ENCODE measurements around the gene MTMR12. TPM values are rescaled to one million over a fixed set of nuclear protein-coding genes. Genes with fewer than 3 reads are reported as not detected.

Gene MTMR12
- total and polyA plus RNA-seq, 4 donors, result 7.8 to 43.3 (median 23.8) TPM

DNA sequence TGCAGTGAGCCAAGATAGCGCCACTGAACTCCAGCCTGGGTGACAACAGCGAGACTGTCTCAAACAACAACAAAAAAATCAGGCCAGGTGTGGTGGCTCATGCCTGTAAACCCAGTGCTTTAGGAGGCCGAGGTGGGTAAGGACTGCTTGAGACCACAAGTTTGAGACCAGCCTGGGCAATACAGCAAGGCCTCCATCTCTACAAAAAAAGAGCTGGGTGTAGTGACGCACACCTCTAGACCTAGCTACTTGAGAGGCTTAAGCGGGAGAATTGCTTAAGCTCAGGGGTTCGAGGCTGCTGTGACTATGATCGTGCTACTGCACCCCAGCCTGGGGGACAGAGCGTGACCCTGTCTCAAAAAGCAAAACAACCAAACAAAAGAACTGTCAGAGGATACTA, 39.9 kb upstream of the MTMR12 start:
- Histone ChIP-seq H3K4me3 (no peak overlapping the region), H3K36me3 (ENCODE audit: control insufficient read depth in 4 of 4, insufficient read depth in 4 of 4, low read length in 4 of 4) (peaks cover 2 to 15% (median 8%) of the 10 kb centered on the region in 4 donors), H3K4me1 (ENCODE audit: control insufficient read depth in 5 of 5, insufficient read depth in 5 of 5, low read length in 5 of 5) (no peaks in the 10 kb centered on the region), H3K9ac (ENCODE audit: insufficient read depth in 1 of 2, low read length in 2 of 2) (no peak overlapping the region), H3K27me3 (ENCODE audit: control insufficient read depth in 3 of 3, insufficient read depth in 3 of 3, low read length in 2 of 3) (no peaks in the 10 kb centered on the region), H3K27ac (ENCODE audit: low read depth in 1 of 2, low read length in 1 of 2) (no peak overlapping the region), H3K9me3 (ENCODE audit: control insufficient read depth in 4 of 4, insufficient read depth in 3 of 4, low read length in 3 of 4) (no peaks in the 10 kb centered on the region)
- TF ChIP-seq, protein P1, sequence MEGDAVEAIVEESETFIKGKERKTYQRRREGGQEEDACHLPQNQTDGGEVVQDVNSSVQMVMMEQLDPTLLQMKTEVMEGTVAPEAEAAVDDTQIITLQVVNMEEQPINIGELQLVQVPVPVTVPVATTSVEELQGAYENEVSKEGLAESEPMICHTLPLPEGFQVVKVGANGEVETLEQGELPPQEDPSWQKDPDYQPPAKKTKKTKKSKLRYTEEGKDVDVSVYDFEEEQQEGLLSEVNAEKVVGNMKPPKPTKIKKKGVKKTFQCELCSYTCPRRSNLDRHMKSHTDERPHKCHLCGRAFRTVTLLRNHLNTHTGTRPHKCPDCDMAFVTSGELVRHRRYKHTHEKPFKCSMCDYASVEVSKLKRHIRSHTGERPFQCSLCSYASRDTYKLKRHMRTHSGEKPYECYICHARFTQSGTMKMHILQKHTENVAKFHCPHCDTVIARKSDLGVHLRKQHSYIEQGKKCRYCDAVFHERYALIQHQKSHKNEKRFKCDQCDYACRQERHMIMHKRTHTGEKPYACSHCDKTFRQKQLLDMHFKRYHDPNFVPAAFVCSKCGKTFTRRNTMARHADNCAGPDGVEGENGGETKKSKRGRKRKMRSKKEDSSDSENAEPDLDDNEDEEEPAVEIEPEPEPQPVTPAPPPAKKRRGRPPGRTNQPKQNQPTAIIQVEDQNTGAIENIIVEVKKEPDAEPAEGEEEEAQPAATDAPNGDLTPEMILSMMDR (IDR thresholded peaks at IDR 0.05; ENCODE audit: control extremely low read depth, extremely low read depth), result no peak
- ATAC-seq (ENCODE audit: insufficient read depth, low FRiP score) (no peak), DNase-seq (no peak)
- WGBS, 2 donors, result 93 to 94% methylated on average over 8 of the region's 8 CpGs

DNA sequence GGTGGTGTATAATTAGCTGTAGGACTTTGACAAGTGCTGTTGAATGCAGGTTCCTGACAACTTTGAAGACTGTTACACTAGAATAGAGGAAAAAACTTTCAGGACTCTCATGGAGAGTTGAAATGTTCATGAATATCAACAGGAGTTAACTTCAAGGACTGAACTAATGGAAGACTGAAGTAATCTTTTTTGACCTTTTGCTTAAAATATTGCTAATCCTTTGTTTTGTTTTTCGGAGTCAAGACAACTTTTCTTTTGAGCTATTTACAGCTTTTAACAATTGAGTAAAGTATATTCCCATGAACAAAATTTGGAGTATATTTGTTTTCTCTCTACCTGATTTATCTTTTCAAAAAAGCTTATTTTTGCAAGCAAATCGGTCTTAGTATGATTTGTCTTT, 34.1 kb upstream of the MTMR12 start:
- Histone ChIP-seq H3K27ac (ENCODE audit: low read depth in 1 of 2, low read length in 1 of 2) (no peak overlapping the region), H3K36me3 (ENCODE audit: control insufficient read depth in 4 of 4, insufficient read depth in 4 of 4, low read length in 4 of 4) (no peaks in the 10 kb centered on the region), H3K9ac (ENCODE audit: insufficient read depth in 1 of 2, low read length in 2 of 2) (no peak overlapping the region), H3K4me3 (no peak overlapping the region), H3K4me1 (ENCODE audit: control insufficient read depth in 5 of 5, insufficient read depth in 5 of 5, low read length in 5 of 5) (no peaks in the 10 kb centered on the region), H3K9me3 (ENCODE audit: control insufficient read depth in 4 of 4, insufficient read depth in 3 of 4, low read length in 3 of 4) (no peaks in the 10 kb centered on the region), H3K27me3 (ENCODE audit: control insufficient read depth in 3 of 3, insufficient read depth in 3 of 3, low read length in 2 of 3) (no peaks in the 10 kb centered on the region)
- ATAC-seq (ENCODE audit: insufficient read depth, low FRiP score), result no peak
- no peak for DNase-seq
- TF ChIP-seq, protein P1 (IDR thresholded peaks at IDR 0.05; ENCODE audit: control extremely low read depth, extremely low read depth), result no peak
- 97 to 98% methylated on average over 2 of the region's 2 CpGs for WGBS, 2 donors

DNA sequence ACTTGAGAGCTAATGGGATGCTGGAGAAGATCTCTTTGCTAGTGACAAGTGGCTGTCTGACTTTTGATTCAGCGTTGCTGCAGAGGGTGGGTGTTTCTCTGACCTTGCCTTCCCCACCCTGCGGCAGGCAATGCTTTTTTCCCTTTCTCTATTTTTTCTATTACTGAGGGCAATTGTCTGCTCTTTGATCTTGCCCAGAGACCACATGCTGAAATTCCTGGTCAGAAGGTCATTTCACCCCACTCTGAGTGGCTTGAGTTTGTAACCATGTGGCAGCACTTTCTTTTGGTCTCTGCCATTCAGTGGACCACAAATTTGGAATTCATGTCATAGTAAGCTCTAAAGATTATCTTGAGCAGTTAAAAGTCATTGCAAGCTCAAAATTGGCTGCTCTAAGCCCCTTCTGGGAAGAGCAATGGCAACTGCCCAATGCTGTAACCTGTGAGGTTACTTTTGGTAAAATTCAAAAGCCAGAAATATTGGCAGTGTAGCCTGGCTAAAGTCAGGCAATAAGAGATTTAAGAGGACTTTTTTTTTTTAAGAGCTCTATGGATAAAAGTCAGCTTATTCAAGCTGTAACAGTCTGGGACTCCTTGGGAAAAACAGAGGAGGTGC, 30.4 kb upstream of the MTMR12 start:
- H3K9ac ChIP-seq (ENCODE audit: insufficient read depth in 1 of 2, low read length in 2 of 2), result no peak overlapping the region
- H3K27ac ChIP-seq (ENCODE audit: low read depth in 1 of 2, low read length in 1 of 2), result no peak overlapping the region
- no peaks in the 10 kb centered on the region for H3K4me1 ChIP-seq (ENCODE audit: control insufficient read depth in 5 of 5, insufficient read depth in 5 of 5, low read length in 5 of 5)
- WGBS, 2 donors, result 92 to 100% methylated on average over 2 of the region's 2 CpGs
- H3K27me3 ChIP-seq (ENCODE audit: control insufficient read depth in 3 of 3, insufficient read depth in 3 of 3, low read length in 2 of 3), result no peaks in the 10 kb centered on the region
- no peaks in the 10 kb centered on the region for H3K36me3 ChIP-seq (ENCODE audit: control insufficient read depth in 4 of 4, insufficient read depth in 4 of 4, low read length in 4 of 4)
- H3K9me3 ChIP-seq (ENCODE audit: control insufficient read depth in 4 of 4, insufficient read depth in 3 of 4, low read length in 3 of 4), result peaks cover 0 to 14% (median 6%) of the 10 kb centered on the region in 4 donors
- no peak overlapping the region for H3K4me3 ChIP-seq
- no peak for ATAC-seq (ENCODE audit: insufficient read depth, low FRiP score)
- TF ChIP-seq, protein P1 (IDR thresholded peaks at IDR 0.05; ENCODE audit: control extremely low read depth, extremely low read depth), result no peak
- DNase-seq, result no peak

DNA sequence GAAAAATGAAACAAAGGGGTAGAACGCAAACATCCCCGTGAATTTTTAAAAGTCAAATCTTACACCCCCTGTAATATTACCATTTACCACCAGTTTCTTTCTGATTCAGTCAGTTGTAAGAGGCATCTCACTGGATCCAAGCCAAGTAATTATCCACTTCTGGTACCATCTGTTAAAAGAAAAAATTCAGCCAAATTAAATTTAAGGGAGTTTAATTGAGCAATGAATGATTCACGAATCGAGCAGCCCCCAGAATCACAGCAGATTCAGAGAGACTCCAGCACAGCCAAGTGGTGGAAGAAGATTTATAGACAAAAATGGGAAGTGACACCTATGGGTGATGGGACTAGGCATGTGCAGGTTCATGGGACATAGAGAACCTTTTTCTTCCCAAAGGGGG, 29.9 kb upstream of the MTMR12 start:
- DNase-seq (no peak), ATAC-seq (ENCODE audit: insufficient read depth, low FRiP score) (no peak)
- H3K27ac ChIP-seq (ENCODE audit: low read depth in 1 of 2, low read length in 1 of 2), result no peak overlapping the region
- no peaks in the 10 kb centered on the region for H3K36me3 ChIP-seq (ENCODE audit: control insufficient read depth in 4 of 4, insufficient read depth in 4 of 4, low read length in 4 of 4)
- TF ChIP-seq, protein P1 (IDR thresholded peaks at IDR 0.05; ENCODE audit: control extremely low read depth, extremely low read depth), result no peak
- H3K9me3 ChIP-seq (ENCODE audit: control insufficient read depth in 4 of 4, insufficient read depth in 3 of 4, low read length in 3 of 4), result peaks cover 0 to 14% (median 6%) of the 10 kb centered on the region in 4 donors
- no peak overlapping the region for H3K9ac ChIP-seq (ENCODE audit: insufficient read depth in 1 of 2, low read length in 2 of 2)
- 67 to 80% methylated on average over 4 of the region's 4 CpGs for WGBS, 2 donors
- H3K27me3 ChIP-seq (ENCODE audit: control insufficient read depth in 3 of 3, insufficient read depth in 3 of 3, low read length in 2 of 3), result no peaks in the 10 kb centered on the region
- no peak overlapping the region for H3K4me3 ChIP-seq
- H3K4me1 ChIP-seq (ENCODE audit: control insufficient read depth in 5 of 5, insufficient read depth in 5 of 5, low read length in 5 of 5), result no peaks in the 10 kb centered on the region
